RCC 7860 (cell line): ENCODE measurements around the gene PEX14.

ENCODE experiments used
- DNase-seq: peaks from one replicate; pipeline ENCODE4 v3.0.0-alpha.2; 2015; ENCODE audit warnings: low spot score
- FAIRE-seq: peaks from 2 replicates; lab custom pipeline; 2012; peaks lifted over from hg19 to GRCh38; lab: Jason Lieb, UNC

Gene PEX14

DNA sequence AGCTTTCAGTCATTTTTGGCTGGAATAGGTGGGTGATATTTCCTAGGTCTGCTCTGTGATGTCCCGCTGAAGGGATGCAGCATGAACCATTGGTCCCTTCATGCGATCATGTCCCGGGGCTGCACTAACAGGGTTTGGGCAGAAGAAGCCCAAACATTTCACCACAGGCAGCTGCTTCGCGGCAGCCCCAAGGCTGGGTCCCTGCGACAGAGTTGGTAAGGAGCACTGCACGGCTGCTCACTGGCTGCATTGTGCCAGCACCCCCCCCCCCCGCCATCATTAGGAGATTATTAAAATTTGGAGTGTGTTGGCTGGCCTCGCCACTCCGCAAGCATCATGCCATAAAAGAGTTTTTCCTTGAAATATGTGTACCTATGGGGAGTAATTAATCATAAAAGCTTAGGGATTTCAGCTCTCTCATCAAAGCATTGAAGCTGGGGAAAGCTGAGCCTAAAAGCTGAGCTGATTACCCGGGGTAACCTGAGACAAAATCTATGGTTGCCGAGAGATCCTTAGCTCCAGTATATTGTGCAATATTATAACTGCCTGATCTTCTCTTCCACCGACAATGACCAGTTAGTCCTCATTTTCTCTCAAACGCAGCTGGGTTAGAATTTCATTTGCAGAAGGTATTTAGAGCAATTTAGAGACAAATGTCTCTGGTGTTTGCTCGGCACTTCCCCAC is 62.5 kb downstream of the PEX14 start:
- DNase-seq (no peak), FAIRE-seq (no peak)

GRCh38 chr1:10538646-10539355 is 64.1 kb downstream of the PEX14 start:
- FAIRE-seq = no peak

GRCh38 chr1:10539411-10540043 is 64.8 kb downstream of the PEX14 start:
- FAIRE-seq (no peak), DNase-seq (no peak)

More at GRCh38 chr1:10538646-10539355, 64.1 kb downstream of the PEX14 start:
- DNase-seq = no peak

GRCh38 chr1:10540277-10541005 is 65.7 kb downstream of the PEX14 start:
- no peak for DNase-seq
- FAIRE-seq = no peak

GRCh38 chr1:10541286-10541685 is 66.5 kb downstream of the PEX14 start:
- FAIRE-seq = no peak

GRCh38 chr1:10544239-10544638 is 69.5 kb downstream of the PEX14 start:
- no peak for FAIRE-seq

More at GRCh38 chr1:10541286-10541685, 66.5 kb downstream of the PEX14 start:
- DNase-seq = no peak

GRCh38 chr1:10546896-10547295 is 72.1 kb downstream of the PEX14 start:
- FAIRE-seq = no peak
- DNase-seq = no peak

More at GRCh38 chr1:10544239-10544638, 69.5 kb downstream of the PEX14 start:
- DNase-seq = no peak

DNA sequence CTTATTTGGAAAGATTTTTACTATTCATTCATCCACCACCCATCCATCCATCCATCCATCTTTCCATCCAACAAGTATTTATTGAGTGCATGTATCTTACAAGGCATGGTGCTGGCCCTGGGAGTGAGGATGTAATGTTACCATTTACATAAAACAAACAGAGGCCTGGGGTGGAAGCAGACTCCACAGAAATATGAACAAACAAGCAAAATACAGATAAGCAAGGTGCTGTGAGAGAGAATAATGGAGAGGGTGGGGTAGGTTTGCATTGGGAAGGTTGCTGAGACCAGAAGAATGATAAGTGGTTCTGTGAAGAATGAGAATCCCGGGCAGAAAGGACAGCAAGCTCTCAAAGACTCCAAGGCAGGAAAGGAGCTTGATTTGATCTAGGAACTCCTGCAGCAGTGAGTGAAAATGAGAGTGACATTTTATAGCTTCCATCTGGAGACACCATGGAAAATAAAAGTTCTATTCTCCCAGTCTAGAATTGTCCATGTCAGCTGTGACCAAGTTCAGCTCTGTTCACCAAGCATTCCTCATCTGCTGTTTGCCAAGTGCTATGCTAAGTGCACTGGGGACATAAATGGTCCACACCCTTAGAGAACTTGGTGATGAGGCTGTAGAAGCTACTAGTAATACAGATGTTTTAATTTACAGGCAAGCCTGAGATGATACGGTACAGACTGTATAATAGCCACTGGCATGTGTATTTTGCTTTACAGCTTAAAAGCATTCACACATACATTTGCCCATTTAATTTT is 75.3 kb downstream of the PEX14 start:
- DNase-seq (no peak), FAIRE-seq (no peak)

DNA sequence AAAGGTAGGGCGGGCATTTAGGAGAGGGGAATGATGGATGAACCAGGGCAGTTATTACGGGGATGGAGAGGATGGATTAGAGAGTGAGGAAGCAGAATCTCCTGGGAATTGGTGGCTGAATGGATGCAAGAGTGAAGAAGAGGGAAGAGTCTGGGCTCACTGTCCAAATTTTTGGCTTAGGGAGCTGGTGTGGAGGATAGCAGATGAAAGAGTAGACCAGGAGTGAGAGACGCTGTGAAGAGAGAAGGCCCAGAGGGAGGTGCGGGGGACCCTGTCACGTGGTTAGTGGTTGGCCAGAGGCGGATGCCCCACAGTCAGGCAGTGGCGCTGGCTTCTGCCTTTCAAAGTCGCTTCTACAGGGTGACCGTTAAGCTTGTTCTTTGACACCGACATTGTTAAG is 78.4 kb downstream of the PEX14 start:
- DNase-seq (no peak), FAIRE-seq (no peak)

- DNase-seq (no peak), FAIRE-seq (no peak)
Measured at GRCh38 chr1:10555635-10556429, 81.1 kb downstream of the PEX14 start.

- FAIRE-seq (no peak), DNase-seq (no peak)
Measured at GRCh38 chr1:10556430-10557005, 81.8 kb downstream of the PEX14 start.

DNA sequence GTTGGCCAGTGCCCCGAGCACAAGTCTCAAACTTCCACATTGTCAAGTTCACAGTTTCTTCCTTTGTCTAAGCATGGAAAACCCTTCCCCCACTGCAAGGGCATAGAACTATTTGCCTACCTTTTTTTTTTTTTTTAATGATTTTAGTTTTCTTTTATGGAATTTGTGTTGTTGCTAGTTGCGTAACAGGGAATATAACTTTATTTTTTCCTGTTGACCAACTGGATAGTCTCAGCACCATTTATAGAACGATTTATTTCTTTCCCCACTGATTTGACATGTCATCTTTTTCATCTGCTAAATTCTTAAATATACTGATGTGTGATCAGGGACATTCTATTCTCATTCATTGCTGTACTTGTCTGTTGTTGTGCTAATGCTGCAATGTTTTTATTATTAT is 83.0 kb downstream of the PEX14 start:
- FAIRE-seq (no peak), DNase-seq (no peak)

- DNase-seq (no peak), FAIRE-seq (no peak)
Measured at GRCh38 chr1:10559386-10559785, 84.6 kb downstream of the PEX14 start.

DNA sequence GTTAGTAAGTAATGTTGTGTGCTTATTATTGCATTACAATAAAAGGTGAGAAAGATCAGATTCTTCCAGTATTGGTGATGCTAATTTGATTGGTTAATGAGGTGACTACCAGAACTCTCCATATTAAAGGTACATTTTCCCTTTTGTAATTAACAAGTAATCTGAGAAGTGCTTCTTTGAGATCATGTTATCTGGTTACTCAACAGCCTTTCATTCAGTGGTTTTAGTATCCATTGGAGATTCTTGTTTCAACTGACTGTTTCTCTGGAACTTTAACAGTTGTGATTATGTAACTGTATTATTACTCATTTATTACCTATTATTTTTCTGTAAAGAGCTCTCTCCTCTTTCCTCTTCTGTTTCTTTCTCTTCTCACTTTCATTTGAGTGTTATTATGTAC is 86.7 kb downstream of the PEX14 start:
- DNase-seq = no peak

DNA sequence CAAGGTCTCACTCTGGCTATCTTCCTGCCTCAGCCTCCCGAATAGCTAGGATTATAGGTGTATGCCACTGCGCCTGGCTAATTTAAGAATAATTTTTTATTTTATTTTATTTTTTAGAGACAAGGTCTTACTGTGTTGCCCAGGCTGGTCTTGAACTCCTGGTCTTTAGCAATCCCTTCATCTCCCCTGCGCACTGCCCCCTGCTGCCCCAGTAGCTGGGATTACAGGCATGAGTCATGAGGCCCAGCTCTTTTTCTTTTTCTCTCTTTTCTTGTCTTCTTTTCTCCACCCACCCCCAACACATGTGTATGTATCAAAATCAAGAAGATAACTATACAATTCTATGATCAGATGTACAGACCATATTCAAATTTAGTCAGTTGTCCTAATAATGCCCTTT is 87.2 kb downstream of the PEX14 start:
- DNase-seq (no peak), FAIRE-seq (no peak)

More for the DNA sequence above, 86.7 kb downstream of the PEX14 start:
- peak; percentile 10 for FAIRE-seq

- no peak for DNase-seq
- no peak for FAIRE-seq
Measured at GRCh38 chr1:10564063-10564462, 89.3 kb downstream of the PEX14 start.

- FAIRE-seq = no peak
- no peak for DNase-seq
Measured at GRCh38 chr1:10569531-10569930, 94.8 kb downstream of the PEX14 start.

DNA sequence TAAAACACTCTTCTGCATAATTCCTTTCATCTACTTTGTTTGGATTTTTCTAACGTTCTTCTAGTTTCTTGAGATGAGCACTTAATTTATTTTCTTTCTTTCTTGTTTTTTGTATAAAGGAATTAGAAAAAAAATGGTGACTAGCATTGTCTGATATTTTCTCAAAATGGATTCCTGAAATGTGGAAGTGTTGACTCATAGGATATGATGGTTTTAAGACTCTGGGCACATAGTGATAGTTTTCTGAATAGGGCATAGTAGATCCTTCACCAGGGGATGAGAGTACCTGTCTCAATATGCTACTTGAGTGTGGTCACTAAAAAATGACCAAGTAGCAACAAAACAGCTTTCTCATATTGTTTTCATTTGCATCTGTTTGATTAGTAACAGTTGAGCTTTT is 100.9 kb downstream of the PEX14 start:
- DNase-seq (peak; percentile 79), FAIRE-seq (peak; percentile 92)

GRCh38 chr1:10578070-10578469 is 103.3 kb downstream of the PEX14 start:
- DNase-seq = no peak
- FAIRE-seq = no peak
